Progenitor cell of endocrine pancreas (in vitro differentiated cells): Measurements from ENCODE around the gene ZIC5. TPM values are rescaled to one million over a fixed set of nuclear protein-coding genes. Genes with fewer than 3 reads are reported as not detected.

Experiments
- DNase-seq: peaks from one replicate; pipeline ENCODE4 v3.0.0; 2021; ENCODE audit warnings: low spot score; ENCODE audit not compliant: unreplicated experiment
- H3K27ac Mint-ChIP-seq: 2 replicates; pipeline ENCODE4 v1.8.0; 2021; ENCODE audit warnings: mild to moderate bottlenecking, moderate library complexity, mixed read lengths
- H3K27me3 Mint-ChIP-seq: 2 replicates; pipeline ENCODE4 v1.8.0; 2021; ENCODE audit warnings: mixed read lengths
- H3K36me3 Mint-ChIP-seq: 2 replicates; pipeline ENCODE4 v1.8.0; 2022; ENCODE audit warnings: mixed read lengths; ENCODE audit not compliant: insufficient read depth
- H3K4me1 Mint-ChIP-seq: 2 replicates; pipeline ENCODE4 v1.8.0; 2021; ENCODE audit warnings: low read depth, mixed read lengths
- H3K4me3 Mint-ChIP-seq: 2 replicates; pipeline ENCODE4 v1.8.0; 2021; ENCODE audit warnings: low read depth, mild to moderate bottlenecking, moderate library complexity, mixed read lengths
- H3K9me3 Mint-ChIP-seq: 2 replicates; pipeline ENCODE4 v1.8.0; 2021; ENCODE audit warnings: low read depth, mixed read lengths
- total RNA-seq: library from RNA; stranded (reverse); gene quantifications from 2 replicates; pipeline ENCODE4 v1.2.1, GENCODE V29; 2021
- TF ChIP-seq, protein P1 (sequence below): fragments of 200-600 bp; sonication (generic); IDR thresholded peaks from one replicate; pipeline ENCODE4 v1.5.0; 2021; ENCODE audit warnings: antibody characterized with exemption, mild to moderate bottlenecking; ENCODE audit not compliant: unreplicated experiment

Gene ZIC5
- total RNA-seq, 1 donor from 2014 or later, result not detected

DNA sequence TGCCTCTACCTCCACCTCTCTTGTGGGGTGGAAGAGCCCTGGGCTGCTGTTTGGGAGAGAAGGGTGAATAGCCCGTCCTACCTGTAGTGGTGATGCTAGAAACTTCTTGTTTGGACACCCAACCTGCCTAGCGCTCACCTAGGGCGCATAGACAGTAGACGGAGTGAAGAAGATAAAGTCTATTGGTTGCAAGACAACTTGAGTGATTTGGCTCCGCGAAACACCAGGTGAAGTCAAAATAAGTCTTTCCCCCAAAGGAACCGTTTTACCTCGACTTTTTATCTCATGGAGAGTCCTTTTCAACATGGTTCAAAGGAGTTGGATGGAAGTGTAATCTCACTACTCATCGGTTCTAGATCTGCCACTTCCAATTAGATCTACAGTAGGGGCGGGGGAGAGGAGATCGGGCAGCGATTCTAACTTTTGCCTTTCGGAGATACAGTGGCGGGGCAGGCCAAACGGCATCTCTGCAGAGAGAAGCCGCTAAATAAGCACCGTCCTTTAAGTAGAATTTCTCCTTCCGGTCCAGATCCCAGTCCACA lies 694 bp upstream of the ZIC5 start:
- Mint-ChIP-seq H3K27ac (peak overlapping the region; percentile 40), H3K4me3 (no peak overlapping the region), H3K4me1 (peaks cover 10% of the 10 kb centered on the region), H3K9me3 (no peaks in the 10 kb centered on the region), H3K27me3 (peaks cover 79% of the 10 kb centered on the region), H3K36me3 (no peaks in the 10 kb centered on the region)
- no peak for DNase-seq
- TF ChIP-seq, protein P1, sequence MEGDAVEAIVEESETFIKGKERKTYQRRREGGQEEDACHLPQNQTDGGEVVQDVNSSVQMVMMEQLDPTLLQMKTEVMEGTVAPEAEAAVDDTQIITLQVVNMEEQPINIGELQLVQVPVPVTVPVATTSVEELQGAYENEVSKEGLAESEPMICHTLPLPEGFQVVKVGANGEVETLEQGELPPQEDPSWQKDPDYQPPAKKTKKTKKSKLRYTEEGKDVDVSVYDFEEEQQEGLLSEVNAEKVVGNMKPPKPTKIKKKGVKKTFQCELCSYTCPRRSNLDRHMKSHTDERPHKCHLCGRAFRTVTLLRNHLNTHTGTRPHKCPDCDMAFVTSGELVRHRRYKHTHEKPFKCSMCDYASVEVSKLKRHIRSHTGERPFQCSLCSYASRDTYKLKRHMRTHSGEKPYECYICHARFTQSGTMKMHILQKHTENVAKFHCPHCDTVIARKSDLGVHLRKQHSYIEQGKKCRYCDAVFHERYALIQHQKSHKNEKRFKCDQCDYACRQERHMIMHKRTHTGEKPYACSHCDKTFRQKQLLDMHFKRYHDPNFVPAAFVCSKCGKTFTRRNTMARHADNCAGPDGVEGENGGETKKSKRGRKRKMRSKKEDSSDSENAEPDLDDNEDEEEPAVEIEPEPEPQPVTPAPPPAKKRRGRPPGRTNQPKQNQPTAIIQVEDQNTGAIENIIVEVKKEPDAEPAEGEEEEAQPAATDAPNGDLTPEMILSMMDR, result no peak

DNA sequence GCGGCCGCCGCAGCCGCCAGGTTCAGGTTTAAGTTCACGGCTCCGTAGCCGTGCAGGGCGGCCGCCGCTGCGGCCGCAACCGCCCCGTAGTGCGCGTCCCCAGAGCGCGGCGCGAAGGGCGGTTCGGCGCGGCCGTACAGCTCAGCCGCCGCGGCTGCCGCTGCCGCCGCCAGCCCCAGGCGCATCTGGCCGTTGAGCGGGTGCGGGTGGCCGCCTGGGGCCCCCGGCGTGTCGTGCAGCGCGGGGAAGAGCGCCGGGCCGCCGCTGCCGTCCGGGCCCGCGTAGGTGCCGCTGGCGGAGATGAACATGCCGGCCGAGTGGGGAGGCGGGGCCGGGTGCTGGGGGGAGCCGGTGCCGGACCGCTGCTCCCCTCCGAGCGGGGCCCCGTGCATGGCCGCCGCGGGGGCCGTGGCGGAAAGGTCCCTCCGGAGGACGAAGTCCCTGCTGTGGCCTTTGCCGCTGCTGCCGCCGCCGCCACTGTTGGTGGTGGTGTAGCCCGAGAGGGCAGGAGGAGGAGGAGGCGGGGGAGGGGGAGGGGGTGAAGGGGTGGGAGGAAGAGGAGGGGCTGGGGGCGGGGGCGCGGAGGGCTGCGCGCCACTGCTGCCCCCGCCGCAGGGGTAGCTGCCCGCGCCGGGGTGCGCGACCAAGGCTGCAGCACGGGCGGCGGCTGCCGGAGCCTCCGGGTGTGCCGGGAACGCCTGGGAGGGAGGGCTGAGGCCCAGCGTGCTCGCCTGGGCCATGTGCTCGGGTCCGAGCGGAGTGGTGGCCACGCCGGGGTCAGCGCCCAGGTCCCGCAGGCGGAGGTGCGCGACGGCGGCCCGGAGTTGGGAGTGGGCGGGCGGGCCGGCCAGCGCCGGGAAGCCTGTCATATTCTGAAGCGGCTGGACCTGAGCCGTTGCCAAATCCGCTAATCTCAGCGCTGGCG lies 654 bp downstream of the ZIC5 start:
- H3K36me3 Mint-ChIP-seq, result no peaks in the 10 kb centered on the region
- no peak overlapping the region for H3K27ac Mint-ChIP-seq
- TF ChIP-seq, protein P1, result no peak
- H3K9me3 Mint-ChIP-seq, result no peaks in the 10 kb centered on the region
- peaks cover 79% of the 10 kb centered on the region for H3K27me3 Mint-ChIP-seq
- DNase-seq, result no peak
- peaks cover 10% of the 10 kb centered on the region for H3K4me1 Mint-ChIP-seq
- no peak overlapping the region for H3K4me3 Mint-ChIP-seq

DNA sequence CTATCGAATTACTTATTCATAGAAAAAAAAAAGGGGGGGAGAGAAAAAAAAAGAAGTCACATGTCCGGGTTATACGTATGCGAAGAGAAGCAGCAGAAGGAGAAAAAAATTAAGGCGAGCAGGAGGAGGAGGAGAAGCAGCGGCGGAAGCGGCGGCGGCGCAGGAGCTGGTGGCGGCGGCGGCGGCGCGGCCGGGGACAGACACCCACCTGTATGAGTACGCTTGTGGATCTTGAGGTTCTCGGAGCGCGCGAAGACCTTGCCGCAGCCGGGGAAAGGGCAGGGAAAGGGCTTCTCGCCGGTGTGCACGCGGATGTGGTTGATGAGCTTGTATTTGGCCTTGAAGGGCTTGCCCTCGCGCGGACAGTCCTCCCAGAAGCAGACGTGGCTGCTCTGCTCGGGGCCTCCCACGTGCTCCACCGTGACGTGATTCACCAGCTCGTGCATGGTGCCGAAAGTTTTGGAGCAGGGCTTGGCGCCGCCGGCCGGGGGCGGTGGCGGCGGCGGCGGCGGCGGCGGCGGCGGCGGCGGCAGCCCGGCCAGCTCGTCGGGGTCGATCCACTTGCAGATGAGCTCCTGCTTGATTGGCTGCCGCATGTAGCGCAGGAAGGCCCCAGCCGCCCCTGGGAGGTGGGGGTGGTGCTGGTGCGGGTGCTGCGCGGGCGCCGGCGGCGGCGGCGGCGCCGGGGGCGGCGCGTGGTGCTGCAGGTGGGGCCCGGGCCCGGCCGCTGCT lies 1.5 kb downstream of the ZIC5 start:
- Mint-ChIP-seq H3K27ac (no peak overlapping the region), H3K4me1 (peaks cover 10% of the 10 kb centered on the region), H3K4me3 (peak overlapping the region; percentile 63)

DNA sequence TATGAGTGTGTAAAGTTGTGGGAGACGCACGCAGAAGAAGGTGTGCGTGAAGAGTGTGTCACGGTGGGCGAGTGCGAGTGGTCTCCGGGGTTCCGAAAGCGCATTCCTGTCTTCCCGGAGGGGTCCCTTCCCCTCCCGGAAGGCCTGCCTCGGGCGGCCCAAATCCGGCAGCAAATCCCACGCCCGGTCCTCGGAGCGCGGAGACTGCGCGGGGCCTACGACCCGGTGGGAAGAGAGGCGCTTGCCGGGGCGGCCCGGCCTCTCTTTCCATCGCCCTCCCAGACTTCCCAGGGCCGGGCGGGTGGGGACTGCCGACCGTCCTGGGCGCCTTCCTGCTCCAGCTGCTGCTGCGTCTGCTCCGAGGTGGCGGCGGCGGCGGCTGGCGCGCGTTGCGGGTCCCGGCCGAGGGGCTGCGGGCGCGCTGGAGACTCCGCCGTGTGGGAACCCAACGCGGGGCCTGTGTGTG lies 2.1 kb downstream of the ZIC5 start:
- H3K4me1 Mint-ChIP-seq, result peaks cover 10% of the 10 kb centered on the region
- peaks cover 75% of the 10 kb centered on the region for H3K27me3 Mint-ChIP-seq
- no peak for DNase-seq
- no peaks in the 10 kb centered on the region for H3K36me3 Mint-ChIP-seq
- peak overlapping the region; percentile 63 for H3K4me3 Mint-ChIP-seq
- TF ChIP-seq, protein P1, result no peak
- H3K27ac Mint-ChIP-seq, result peak overlapping the region; percentile 89
- H3K9me3 Mint-ChIP-seq, result no peaks in the 10 kb centered on the region

More for the DNA sequence above, 1.5 kb downstream of the ZIC5 start:
- TF ChIP-seq, protein P1, result no peak
- Mint-ChIP-seq H3K36me3 (no peaks in the 10 kb centered on the region), H3K9me3 (no peaks in the 10 kb centered on the region), H3K27me3 (peaks cover 78% of the 10 kb centered on the region)
- no peak for DNase-seq
